Brain pericyte (primary cell): ENCODE data around the gene ZNF577.
A peak's percentile ranks its signal among the peaks of the same experiment; 100 is the strongest.
"Not testable (repeated sequence)": the region's sequence is repeated elsewhere in the genome, so short reads cannot be mapped to it uniquely, and the experiment has no call there.

ENCODE experiments used
- DNase-seq: peaks from one replicate; pipeline ENCODE4 v3.0.0-alpha.2; 2012; ENCODE audit warnings: low read depth, low spot score

Gene ZNF577

GRCh38 chr19:51887522-51888498 is at the start of gene ZNF577:
Gene ZNF577 (minus strand): TSS chr19:51887951. CDS start chr19:51880382, 7,569 bp downstream.
- DNase-seq: peak; percentile 77

- no peak for DNase-seq
Observed at GRCh38 chr19:51931921-51932320, 44.2 kb upstream of the ZNF577 start.

GRCh38 chr19:51927859-51928258 is 40.1 kb upstream of the ZNF577 start:
- DNase-seq: no peak

GRCh38 chr19:51926784-51927741 is 39.3 kb upstream of the ZNF577 start, which contains the start of gene ZNF613:
Gene ZNF613 (plus strand): TSS chr19:51927472. CDS start chr19:51936221, 8,749 bp downstream.
- peak; percentile 82 for DNase-seq

- DNase-seq: no peak
Observed at GRCh38 chr19:51926426-51926783, 38.7 kb upstream of the ZNF577 start.

GRCh38 chr19:51921949-51922348 is 34.2 kb upstream of the ZNF577 start:
- DNase-seq: no peak

- DNase-seq: no peak
Observed at GRCh38 chr19:51919606-51920005, 31.9 kb upstream of the ZNF577 start.

GRCh38 chr19:51916167-51916566 is 28.4 kb upstream of the ZNF577 start:
- no peak for DNase-seq

- no peak for DNase-seq
Observed at GRCh38 chr19:51915324-51915867, 27.6 kb upstream of the ZNF577 start.

GRCh38 chr19:51907981-51908380 is 20.2 kb upstream of the ZNF577 start:
- not testable (repeated sequence) for DNase-seq

GRCh38 chr19:51906108-51906507 is 18.4 kb upstream of the ZNF577 start:
- not testable (repeated sequence) for DNase-seq

GRCh38 chr19:51905639-51906038 is 17.9 kb upstream of the ZNF577 start:
- DNase-seq: not testable (repeated sequence)

- no peak for DNase-seq
Observed at GRCh38 chr19:51905206-51905605, 17.5 kb upstream of the ZNF577 start.

GRCh38 chr19:51904331-51905165 is 16.8 kb upstream of the ZNF577 start, which contains the start of gene ZNF649:
Gene ZNF649 (minus strand): TSS chr19:51905017. CDS start chr19:51900107, 4,910 bp downstream.
- DNase-seq: peak; percentile 51

GRCh38 chr19:51903192-51903591 is 15.4 kb upstream of the ZNF577 start:
- no peak for DNase-seq

GRCh38 chr19:51901860-51902259 is 14.1 kb upstream of the ZNF577 start:
- no peak for DNase-seq

- DNase-seq: no peak
Observed at GRCh38 chr19:51891193-51891747, 3.5 kb upstream of the ZNF577 start.

GRCh38 chr19:51889934-51890333 is 2.2 kb upstream of the ZNF577 start:
- DNase-seq: no peak

- no peak for DNase-seq
Observed at GRCh38 chr19:51884713-51885112, 3.0 kb downstream of the ZNF577 start.

GRCh38 chr19:51882518-51882917 is 5.2 kb downstream of the ZNF577 start:
- DNase-seq: no peak
